GM12801 (cell line): ENCODE results near the gene NR1H4.

Experiments
- CTCF ChIP-seq: IDR thresholded peaks from one replicate; pipeline ENCODE4 v1.5.1; 2011; ENCODE audit warnings: control low read depth; ENCODE audit not compliant: insufficient read length; ENCODE audit errors: extremely low read depth

Gene NR1H4

DNA sequence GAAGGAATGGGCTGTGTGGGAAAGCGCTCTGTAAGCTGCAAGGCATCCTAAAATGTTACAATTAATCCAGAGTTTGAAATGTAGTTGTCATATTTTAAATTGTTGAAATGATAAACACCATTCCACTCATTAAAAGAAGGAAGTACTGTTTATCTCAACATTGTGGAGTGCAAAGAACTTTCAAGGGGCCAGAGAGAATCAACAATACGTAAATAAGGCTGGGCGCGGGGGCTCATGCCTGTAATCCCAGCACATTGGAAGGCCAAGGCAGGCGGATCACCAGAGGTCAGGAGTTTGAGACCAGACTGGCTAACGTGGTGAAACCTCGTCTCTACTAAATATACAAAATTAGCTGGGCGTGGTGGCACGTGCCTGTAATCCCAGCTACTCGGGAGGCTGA is 24.5 kb downstream of the NR1H4 start:
- no peak for TF ChIP-seq CTCF

DNA sequence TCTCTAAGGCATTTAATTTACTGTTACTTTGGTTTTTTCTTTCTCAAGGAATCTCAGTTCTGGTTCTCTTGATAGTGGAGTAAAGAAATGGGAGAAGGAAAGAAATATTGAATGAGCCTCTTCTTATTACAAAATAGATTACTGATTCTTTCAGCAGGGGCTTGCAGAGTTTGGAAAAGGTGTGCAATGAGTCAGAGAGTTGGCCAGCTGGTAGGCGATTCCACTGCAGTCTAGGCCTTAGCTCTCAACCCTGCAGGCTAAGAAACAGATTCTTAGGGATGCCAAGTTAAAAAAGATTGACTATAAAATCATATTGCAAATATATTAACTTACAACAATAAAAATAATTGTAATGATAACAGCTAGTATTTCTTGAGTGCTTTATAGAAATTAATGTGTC is 25.8 kb downstream of the NR1H4 start:
- TF ChIP-seq CTCF: no peak

GRCh38 chr12:100503228-100503628 is 29.6 kb downstream of the NR1H4 start:
- no peak for TF ChIP-seq CTCF

DNA sequence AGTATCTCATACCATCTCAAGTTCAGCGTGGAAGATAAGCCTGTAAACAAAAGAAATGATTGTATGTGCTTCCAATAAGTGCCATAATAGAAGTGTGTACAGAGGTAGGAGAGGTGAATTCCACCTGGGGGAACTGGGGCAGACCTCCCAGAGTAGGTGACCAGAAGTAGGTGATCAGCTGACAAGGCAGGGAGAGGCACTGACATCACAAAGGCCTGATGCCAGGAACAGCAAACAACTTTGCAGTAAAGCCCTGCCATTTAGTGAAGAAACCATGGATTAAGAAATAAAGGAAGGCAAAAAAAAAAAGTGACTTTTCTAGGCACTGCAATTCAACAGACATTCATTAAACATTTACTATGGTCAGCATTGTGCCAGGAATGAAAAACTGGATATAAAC is 31.1 kb downstream of the NR1H4 start:
- TF ChIP-seq CTCF: no peak

DNA sequence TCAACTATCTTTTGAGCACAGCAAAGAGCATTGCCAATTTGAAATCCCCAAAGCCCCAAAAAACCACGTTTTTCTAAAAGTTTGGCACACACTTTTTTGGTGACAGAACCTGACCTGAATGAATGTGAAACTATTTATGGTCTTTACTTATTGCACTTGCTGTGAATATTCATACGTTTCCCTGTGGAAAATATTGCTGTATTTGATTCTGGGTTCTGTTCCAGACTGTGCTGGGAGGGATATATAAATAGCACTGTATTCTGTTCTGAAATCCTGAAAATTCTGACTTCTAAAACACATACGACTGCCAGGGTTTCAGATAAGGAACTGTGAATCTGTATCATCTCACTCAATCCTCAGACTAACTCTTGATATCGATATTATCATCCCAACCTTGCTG is 35.1 kb downstream of the NR1H4 start:
- TF ChIP-seq CTCF: no peak

- no peak for TF ChIP-seq CTCF
These were observed 39.0 kb downstream of the NR1H4 start for GRCh38 chr12:100512692-100513091.

DNA sequence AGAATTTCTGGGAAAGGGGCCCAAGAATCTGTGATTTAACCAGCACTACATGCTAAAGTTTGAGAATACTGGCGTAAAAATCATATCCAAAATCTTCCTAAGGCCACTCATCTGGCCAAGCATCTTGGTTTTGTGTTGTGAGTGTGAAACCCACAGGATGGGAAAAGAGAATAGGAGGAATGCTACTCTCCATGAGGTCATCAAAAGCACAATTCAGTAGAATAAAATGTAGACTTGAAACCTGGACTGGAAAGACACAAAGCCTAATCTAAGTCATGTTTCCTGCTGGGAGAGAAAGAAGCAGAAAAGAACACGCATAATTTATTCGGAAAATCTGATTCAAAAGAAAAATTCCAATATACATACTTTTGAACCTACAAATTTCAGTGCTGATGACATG is 42.3 kb downstream of the NR1H4 start:
- no peak for TF ChIP-seq CTCF

DNA sequence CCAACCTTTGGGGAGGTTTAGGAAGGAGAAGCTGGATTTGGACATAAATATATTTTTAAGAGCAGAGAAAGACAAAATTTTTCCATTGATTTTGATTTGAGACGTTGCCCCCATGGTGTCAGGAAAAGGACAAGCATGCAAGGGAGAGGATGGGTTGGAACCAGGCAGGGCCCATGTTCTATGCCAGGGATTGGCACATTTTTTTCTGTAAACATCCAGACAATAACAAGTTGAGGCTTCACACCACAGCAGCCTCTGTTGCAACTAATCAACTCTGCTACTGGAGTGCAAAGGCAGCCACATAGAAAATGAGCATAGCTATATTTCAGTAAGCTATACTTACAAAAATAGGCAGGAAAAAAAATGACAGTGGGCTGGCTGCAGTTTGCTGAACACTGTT is 44.7 kb downstream of the NR1H4 start:
- no peak for TF ChIP-seq CTCF
